RWPE1 (cell line): Measurements from ENCODE around the gene JADE2.

Source experiments
- CTCF ChIA-PET: fragments of 350-600 bp; sonication (Branson Sonifier 250); formaldehyde crosslinking; extraction: SDS; loops from one replicate; lab custom pipeline; 2021; lab: Yijun Ruan, JAX
- POLR2A ChIA-PET: fragments of 400-600 bp; formaldehyde crosslinking; extraction: SDS; loops from one replicate; lab custom pipeline; 2020; ENCODE audit warnings: antibody characterized with exemption; ENCODE audit not compliant: low non-redundant PET; lab: Yijun Ruan, JAX
- DNase-seq: peaks from one replicate; pipeline ENCODE4 v3.0.0; 2012; ENCODE audit warnings: low spot score
- H3K27ac ChIP-seq: fragments of 450-650 bp; 2 replicates; pipeline ENCODE4 v1.5.1; 2017
- TF ChIP-seq, protein P1 (sequence below): fragments of 450-650 bp; conservative IDR thresholded peaks from 2 replicates; pipeline ENCODE4 v1.5.1; 2017; ENCODE audit warnings: low read depth, mild to moderate bottlenecking

JADE2 gene

DNA sequence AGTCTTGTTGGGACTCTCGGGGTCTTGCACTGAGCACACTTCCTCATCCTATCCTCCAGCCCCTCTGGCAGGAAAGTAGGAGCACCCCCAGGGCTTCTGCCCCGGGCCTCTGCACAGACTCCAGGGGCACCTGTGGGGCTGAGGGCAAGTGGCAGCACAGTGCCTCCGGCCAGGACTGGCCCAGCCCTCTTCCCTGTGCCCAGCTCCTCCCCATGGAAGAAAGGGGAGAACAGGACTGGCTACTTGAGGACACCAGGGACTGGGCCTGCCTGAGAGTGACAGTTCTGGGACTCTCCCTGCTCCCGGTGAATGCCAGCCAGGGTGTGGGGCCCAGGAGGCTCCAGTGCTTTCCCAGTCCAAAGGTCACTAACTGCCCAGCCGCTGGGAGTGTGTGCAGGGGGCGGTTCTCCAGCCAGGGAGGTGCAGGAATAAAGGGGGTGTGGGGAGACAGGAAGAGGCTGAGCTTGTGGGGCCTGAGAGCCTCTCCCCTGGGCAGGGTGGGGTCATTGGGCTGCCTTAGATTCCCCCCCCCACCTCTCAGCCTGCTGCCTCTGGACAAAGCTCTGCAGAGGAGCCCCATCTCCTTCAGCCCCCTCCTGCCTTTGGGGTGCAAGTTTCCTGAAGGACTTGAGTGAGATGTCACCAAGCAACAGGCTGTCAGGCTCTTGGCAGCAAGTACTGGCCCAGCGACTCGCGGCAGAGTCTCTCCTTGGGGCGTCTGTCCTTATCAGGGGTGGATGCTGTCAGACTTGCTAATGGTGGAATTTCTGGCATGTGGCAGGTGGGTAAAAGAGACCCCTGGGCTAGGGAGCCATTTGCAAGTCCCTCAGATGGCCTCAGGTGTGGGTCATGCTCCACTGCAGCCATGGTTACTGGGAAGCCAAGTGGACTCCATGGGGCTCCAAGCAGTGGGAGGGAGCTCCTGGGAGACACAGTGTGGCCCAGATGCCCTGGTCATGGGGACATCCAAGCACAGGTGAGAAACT lies 19.1 kb upstream of the JADE2 start:
- DNase-seq = peak; percentile 55
- ChIA-PET POLR2A (interaction anchor here (1.0 to 1.1 kb wide), 2 partner anchors 40 kb away, joined by 3 to 5 read pairs; no protein-coding TSS in a partner anchor), CTCF (interaction anchor here (1.0 to 1.1 kb wide), 2 partner anchors 21 to 95 kb away, joined by 3 to 5 read pairs; partner anchors contain the start of gene CDKN2AIPNL)
- TF ChIP-seq, protein P1, sequence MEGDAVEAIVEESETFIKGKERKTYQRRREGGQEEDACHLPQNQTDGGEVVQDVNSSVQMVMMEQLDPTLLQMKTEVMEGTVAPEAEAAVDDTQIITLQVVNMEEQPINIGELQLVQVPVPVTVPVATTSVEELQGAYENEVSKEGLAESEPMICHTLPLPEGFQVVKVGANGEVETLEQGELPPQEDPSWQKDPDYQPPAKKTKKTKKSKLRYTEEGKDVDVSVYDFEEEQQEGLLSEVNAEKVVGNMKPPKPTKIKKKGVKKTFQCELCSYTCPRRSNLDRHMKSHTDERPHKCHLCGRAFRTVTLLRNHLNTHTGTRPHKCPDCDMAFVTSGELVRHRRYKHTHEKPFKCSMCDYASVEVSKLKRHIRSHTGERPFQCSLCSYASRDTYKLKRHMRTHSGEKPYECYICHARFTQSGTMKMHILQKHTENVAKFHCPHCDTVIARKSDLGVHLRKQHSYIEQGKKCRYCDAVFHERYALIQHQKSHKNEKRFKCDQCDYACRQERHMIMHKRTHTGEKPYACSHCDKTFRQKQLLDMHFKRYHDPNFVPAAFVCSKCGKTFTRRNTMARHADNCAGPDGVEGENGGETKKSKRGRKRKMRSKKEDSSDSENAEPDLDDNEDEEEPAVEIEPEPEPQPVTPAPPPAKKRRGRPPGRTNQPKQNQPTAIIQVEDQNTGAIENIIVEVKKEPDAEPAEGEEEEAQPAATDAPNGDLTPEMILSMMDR = no peak
- peak overlapping the region; percentile 97 for H3K27ac ChIP-seq

DNA sequence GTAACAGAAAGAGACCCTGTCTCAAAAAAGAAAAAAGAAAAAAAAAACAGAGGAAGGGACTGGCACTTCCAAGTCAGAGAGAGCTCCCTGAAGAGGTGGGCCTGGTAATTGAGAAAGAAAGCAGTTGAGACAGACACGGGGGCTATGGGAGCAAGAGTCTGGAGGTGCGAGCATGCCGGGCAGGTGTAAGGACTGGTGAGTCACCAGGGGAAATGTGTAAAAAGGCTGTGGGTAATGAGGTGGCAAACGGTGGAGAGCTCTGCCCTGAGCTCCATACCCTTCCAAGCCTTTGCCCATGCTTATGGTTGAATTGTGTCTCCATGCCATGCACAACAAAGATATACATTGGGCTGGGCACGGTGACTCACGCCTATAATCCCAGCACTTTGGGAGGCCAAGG lies 18.0 kb upstream of the JADE2 start:
- peak overlapping the region; percentile 97 for H3K27ac ChIP-seq
- DNase-seq = no peak
- TF ChIP-seq, protein P1 = no peak
- ChIA-PET CTCF (interaction anchor here (1.0 kb wide), 1 partner anchor 20 kb away, joined by 5 read pairs; no protein-coding TSS in a partner anchor), POLR2A (interaction anchor here (1.1 kb wide), 1 partner anchor 41 kb away, joined by 3 read pairs; no protein-coding TSS in a partner anchor)

GRCh38 chr5:134508521-134509195 lies 16.8 kb upstream of the JADE2 start:
- no peak for DNase-seq
- CTCF ChIA-PET = interaction anchor here (1.4 kb wide), 1 partner anchor 97 kb away, joined by 5 read pairs; the partner anchor contains the start of gene CDKN2AIPNL
- H3K27ac ChIP-seq = peak overlapping the region; percentile 64
- POLR2A ChIA-PET = no interaction called here
- TF ChIP-seq, protein P1 = no peak

DNA sequence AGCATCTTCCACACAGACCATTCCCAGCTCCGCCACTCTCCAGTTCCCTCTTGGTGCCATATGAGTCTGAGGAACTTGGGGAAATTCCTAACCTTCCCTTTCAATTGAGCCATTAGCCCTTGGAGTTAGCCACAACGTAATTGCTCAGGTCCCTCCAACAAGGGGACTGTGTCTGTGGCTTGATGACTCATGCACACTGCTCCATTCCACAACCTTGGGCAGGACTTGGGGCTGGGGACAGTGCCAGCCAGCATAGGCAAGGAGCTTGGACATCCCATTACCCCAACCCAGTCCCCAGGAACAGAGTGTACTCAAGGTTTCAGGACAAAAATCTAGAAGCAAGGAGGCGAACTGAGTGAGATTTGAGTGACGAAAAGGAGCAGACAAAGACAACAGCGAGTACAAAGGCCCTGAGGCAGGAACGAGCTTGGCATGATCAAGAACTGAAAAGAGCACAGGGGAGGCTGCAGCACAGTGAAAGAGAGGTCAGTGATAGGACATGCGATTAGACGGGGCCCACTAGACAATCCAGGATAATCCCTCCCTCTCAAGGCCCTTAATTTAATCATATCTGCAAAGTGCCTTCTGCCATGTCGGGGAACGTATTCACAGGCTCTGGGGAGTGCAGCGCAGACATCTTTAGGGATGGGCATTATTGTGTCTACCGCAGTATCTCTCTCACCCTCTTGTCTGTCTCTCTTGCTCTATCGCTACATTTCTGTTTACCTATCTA lies 16.0 kb upstream of the JADE2 start:
- CTCF ChIA-PET = interaction anchor here (1.4 kb wide), 1 partner anchor 98 kb away, joined by 5 read pairs; the partner anchor contains the start of gene CDKN2AIPNL
- POLR2A ChIA-PET = no interaction called here
- TF ChIP-seq, protein P1 = no peak
- peak overlapping the region; percentile 64 for H3K27ac ChIP-seq
- DNase-seq = no peak

DNA sequence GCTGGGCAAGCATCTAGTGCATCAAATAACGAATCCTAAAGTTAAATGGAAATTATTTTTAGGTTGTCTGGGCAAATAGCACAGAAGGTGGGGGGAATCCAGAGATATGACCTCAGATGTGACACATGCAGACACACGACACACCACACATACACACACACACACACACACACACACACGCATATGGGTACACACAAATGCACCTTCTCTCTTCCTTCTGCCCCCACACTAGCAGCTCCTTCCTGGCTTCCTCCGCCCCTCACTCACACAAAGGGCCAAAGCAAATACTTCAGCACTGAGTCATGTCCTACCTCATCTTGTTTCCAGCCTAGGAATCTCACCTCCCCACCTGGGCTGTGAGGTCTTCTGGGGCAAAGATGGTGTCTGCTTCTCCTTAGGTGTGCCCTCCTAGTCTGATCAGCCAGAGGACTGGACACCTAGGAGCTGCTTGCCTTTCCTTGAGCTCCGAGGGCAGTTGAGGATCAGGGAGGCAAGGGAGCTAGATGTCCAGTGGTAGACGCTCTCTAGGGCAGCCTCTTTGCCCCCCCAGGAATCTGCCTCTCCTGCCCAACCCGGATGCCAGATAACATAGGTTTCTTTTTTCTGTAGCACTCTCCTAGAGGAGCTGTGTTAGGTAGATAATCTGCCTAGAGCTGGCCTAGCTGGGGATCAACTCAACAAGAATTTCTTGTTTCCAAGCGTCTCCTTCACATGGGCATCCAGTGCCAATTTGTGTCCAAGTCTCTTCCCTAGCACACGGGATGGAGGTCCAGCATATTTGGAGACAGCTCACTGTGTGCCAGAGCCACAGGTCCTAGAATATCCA lies 14.3 kb upstream of the JADE2 start:
- H3K27ac ChIP-seq = peak overlapping the region; percentile 84
- TF ChIP-seq, protein P1 = no peak
- DNase-seq = peak; percentile 91
- CTCF ChIA-PET = interaction anchor here (0.7 to 2.3 kb wide), 6 partner anchors 10 to 100 kb away, joined by 3 to 12 read pairs (median 6); partner anchors contain the start of gene CDKN2AIPNL
- POLR2A ChIA-PET = interaction anchor here (0.6 to 1.1 kb wide), 2 partner anchors 29 to 100 kb away, joined by 3 read pairs; partner anchors contain the start of gene CDKN2AIPNL
